GM19455 (cell line): ENCODE results near the gene TNKS1BP1.
"Not testable (repeated sequence)": the region's sequence is repeated elsewhere in the genome, so short reads cannot be mapped to it uniquely, and the experiment has no call there.

ENCODE experiments used
- ATAC-seq: cut with Tn5 transposase; IDR thresholded peaks from one replicate; pipeline ENCODE4 v1.9.1; 2021; ENCODE audit not compliant: unreplicated experiment

The TNKS1BP1 gene

DNA sequence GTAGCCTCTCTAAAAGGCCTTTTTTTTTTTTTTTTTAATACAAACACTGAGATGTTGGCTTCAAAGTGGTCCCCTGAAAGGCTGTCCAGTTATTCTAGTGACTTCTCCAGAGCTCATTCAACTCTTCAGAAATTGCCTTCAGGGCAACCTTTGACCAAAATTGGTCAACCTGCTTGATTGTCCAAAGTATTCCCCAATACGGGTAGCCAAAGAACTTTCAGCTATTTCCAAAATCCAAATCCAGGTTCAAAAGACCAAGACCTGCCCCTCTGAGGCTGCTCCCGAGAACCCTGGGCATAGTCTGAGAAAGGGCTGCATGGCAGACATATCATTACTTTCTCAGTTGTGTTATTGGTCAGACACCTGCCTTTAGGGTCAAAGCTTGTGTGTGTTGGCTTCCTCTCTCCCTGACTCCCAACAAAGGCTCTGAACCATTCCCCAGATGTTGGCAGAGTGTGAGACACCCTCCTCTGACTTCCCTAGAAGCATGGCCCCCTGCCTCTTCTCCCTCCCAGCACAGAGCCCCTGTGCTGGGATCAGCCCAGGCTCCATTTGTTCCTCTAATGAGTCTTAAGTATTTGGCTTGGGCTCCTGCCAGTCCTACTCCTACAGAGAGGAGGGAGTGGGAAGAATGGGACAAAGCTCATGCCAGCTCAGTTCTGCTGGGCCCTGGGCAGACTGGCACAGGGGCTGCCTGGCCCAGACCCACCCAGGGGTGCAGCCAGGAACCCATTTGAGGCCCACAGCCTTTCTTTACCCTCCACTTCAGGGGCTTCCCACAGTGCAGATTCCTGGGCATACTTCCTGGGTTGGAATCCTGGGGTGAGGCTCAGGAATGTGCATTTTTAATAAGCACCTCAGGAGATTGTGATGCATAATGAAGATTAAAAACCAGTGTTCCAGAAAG is 30.3 kb downstream of the TNKS1BP1 start:
- no peak for ATAC-seq

DNA sequence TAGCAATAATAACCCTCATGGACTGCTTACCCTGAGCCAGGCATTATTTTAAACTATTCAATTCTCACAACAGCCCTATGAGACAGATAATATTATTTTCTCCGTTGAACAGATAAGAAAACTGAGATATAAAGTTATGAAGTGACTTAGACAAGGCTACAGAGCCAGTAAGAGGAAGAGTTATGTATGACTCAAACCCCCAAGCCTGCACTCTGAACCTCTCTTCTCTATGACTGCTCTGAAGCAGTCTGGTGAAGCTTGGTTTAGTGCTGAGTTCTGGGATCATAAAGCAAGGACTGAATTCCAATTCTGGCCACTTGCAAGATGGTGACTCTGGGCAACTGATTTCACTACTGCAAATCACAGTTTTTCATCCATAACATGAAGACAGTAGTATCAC is 34.5 kb downstream of the TNKS1BP1 start:
- no peak for ATAC-seq

DNA sequence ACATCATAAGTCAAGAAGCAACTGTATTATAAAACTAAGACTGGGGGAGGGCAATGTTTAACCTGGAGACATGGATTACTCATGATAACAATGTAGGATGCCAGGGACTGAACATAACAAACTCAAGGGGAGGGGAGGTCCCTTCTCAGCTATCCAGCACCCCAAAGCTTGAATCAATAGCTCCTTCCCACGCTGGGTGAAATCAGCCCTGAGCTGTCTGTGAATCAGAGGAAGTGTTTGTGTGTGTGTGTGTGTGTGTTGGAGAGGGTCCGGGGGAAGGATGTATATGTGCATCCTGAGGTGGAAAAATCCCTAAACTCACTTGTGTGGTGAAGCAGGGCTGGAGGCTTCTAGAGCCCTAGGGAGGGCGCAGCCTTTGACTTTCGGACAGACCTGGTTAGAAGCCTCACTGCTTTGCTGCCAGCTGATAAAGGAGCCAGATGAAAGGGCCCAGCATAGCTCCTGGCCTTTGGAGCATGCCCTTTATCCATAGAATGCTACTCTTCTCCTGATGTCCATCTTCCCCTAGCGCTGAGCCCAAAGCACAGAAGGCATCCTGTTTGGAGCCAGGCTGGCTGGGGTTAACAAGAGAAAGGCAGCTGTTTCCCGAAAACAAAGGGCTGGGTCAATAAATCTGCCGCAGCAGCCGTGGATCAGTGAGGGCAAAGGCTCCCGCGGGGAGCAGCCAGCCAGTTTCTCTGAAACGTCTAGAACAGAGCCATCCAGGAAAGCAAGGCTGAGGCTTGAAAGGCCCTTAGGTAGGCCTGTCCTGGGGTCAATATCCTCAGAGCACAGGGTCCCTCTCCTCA is 35.8 kb downstream of the TNKS1BP1 start:
- no peak for ATAC-seq

DNA sequence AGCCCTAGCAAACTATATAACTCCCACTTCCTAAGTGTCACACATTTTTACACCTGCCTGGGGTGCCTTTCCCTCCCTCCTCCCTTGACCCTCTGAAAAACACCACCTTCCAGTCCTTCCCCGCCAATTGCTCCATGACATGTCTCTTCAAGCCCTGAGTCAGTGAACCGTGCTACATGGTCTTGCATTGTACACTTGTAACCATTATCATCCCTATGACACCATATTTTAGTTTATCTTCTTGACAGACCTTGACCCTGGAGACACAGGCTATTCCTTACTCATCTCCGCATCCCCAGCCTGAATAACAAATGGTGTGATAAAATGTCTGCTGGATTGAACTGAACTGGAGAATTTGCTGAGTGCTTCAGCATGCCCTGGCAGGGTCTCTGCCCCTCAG is 36.9 kb downstream of the TNKS1BP1 start:
- no peak for ATAC-seq

DNA sequence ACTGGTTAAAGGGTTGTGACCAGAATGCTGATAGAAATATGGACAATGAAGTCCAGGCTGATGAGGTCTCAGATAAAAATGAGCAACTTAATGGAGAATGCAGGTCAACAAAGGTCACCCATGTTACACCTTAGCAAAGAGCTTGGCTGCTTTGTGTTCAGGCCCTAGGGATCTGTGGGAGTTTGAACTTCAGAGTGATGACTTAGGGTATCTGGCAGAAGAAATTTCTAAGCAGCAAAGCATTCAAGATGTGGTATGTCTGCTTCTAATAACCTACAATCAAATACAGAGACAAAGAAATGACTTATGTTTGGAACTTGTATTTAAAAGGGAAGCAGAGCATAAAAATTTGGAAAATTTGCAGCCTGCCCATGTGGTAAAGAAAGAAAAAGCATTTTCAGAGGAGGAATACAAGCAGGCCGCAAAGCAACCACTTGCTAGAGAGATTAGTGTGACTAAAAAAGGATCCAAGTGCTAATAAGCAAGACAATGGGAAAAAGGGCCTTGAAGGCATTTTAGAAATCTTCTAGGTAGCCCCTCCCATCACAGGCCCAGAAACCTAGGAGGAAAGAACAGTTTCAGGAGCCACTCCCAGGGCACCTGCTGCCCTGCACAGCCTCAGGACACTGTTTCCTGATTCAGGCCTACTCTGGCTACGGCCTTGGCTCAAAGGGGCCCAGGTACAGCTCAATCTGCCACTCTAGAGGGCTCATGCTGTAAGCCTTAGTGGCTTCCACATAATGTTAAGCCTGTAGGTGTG is 41.3 kb downstream of the TNKS1BP1 start:
- no peak for ATAC-seq

DNA sequence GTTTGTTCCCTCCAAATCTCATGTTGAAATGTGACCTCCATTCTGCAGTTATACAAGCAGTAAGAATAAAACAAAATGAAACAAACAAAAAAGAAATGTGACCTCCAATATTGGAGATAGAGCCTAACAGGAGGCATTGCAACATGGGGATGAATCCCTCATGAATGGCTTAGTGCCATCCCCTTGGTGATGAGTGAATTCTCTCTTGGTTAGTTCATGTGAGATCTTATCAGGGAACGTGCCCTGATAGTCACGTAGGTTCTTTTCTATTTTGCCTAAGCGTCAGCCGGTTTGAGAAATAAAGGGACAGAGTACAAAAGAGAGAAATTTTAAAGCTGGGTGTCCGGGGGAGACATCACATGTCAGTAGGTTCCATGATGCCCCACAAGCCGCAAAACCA is 43.2 kb downstream of the TNKS1BP1 start:
- not testable (repeated sequence) for ATAC-seq

DNA sequence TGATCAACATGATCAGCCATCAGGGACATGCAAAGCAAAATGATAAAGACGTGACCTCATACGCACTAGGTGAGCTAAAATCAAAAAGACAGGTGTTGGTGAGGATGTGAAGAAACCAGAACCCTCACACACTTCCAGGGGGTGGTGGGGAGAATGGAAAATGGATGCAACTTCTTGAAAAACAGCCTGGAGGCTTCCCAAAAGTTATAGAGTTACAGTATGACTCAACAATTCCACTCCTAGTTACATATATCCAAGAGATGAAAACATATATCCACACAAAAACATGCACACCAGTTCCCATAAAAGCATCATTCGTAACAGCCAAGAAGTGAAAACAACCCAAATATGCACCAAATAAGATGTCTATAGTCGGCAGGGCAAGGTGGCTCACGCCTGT is 45.6 kb downstream of the TNKS1BP1 start:
- no peak for ATAC-seq

DNA sequence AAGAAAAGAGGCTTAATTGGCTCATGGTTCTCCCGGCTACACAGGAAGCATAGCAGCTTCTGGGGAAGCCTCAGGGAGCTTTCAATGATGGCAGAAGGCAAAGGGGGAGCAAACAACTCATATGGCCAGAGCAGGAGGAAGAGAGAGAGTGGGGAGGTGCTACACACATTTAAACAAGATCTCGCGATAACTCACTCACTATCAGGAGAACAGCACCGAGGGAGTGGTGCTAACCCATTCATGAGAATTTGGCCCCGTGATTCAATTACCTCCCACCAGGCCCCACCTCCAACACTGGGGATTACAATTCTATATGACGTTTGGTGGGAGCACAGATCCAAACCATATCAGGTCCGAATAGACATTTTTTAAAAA is 46.0 kb downstream of the TNKS1BP1 start:
- no peak for ATAC-seq

DNA sequence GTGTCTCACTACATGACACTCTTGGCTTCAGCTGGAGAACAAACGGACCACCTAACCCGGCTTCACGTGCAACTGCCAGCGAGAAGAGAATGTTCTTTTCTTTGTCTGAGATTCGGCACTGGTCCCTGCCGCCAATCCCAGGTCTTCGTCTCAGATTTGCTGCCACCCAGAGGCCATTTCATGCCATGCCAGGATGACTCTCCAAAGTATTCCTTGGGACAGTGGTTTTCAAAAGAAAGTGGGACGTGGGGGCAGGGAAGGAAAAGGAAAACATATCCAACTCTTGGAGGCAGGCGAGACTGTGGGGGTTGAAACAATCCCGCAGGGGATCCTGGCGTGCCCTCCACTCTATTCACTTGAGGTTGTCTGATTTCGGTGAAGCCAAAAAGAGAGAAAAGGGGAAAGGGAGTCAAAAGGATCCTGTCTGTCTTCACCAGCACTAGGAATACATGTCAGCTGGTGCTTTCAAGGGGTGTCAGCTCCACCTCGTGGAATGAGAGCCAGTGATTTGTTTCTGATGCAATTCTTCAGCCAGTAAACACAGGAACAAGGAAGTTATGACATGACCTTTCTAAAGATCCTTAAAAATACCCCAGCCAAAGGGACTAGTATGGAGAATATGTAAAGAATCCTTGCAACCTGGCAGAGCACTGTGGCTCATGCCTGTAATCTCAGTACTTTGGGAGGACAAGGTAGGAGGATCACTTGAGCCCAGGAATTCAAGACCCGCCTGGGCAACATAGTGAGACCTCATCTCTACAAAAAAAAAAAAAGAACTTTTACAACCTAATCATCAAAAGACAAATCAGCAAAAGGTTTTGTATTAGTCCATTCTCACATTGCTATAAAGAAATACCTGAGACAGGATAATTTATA is 46.7 kb downstream of the TNKS1BP1 start:
- no peak for ATAC-seq

DNA sequence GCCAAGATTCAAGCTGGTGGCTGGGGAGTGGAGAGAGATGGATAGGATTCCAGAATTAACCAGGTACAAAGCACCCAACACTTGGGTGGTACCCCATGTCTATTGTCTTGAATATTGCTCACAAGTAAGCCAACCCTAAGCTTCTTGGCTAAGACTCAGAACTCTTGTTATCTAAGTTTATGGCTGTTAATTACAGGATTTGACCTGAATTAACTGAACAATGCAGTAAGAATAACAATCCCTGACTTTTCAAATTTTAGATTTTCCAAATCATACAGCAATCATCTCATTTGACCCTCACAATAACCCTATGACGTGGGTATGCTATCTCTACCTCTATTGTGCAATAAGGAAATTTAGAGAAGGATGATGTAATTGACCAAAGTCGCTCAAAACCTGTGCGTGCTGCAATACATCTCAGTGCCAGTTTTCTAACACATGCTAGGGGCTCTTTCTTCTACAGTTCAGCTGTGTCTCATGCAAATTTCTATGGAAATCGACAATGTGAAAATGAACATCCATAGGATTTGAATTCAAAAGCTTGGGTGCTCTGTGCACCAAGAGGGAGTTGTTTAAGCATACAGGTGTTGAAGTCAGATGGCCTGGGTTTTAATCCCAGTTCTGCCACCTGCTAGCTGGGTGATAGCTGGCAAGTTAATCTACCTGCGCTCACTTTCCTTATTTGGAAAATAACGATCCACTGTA is 47.6 kb downstream of the TNKS1BP1 start:
- ATAC-seq: no peak

DNA sequence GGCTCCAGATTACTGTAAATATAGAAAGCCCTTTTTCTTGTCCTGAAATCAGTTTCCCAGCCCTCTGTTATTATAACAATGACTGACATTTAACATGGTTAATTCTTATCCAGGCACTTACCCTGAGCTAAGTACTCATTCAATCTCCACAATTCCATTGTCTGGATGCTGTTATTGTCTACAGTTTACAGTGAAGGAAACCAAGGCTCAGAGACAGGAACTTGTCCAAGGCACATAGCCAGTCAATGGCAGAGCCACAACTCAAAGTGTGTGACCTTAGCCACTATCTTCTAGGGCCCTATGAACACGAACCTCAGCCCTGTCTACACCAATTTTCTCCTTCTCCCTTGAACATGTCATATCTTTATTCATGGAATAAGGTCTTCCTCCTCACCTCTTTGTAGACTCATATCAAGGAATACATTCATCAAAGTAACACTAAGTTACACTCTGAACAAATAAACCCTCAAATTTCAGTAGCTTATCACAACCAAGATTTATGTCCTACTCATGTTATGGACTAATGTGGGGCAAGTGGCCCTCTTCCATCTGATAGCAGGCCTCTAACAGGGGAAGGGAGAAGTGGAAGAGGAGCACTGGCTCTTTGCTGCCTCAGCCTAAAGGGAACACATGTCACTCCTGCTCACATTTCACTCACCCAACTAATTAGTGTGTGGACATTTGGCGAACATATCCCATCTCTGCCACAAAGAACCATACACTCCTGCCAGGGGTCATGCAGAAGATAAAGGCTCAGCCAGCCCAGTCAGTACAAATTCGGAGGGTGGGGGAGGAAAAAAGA is 48.4 kb downstream of the TNKS1BP1 start:
- ATAC-seq: no peak

DNA sequence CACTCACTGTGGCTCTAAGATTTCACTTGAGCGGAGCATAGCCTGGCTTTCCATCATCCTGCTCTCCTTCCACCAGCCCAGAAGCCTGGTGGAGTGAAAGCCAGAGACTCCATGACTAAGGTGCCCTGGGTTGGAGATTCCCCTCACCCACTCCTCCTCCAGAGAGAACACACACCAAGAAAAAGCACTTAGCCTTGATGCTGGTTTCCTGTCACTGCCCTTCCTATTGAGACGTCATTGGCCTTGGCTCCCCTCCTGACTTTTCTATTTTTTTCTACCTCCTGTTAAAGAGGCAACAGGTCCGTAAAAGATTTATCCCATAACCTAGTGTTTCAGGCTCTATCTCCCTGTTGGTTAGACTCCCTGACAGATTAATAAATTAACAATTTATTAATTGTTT is 49.2 kb downstream of the TNKS1BP1 start:
- ATAC-seq: no peak

DNA sequence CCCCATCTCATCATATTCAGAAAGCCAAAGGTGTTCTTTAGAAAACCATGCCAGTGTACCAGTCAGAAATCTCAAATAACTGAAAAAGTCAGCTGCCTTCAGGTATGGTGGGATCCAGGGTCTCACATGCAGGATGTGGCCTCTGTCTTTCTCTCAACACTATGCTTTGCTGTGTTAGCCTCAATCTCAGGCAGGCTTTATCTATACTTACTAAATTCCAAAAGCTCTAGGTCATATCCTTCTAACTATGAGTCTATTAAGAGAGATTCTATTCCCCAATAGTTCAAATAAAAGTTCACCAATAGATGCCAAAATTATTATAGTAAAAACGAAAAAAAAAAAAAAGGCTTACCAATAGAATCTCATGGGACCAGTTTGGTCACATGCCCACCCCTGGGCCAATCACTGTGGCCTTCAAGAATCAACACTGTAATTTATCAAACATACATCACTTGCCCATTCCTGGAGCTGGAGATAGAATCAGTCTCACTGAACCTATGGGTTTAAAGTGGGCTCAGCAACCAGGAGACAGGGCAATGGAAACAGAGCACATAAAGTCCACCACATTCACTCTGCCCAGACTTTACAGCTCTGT is 49.8 kb downstream of the TNKS1BP1 start:
- ATAC-seq: no peak

DNA sequence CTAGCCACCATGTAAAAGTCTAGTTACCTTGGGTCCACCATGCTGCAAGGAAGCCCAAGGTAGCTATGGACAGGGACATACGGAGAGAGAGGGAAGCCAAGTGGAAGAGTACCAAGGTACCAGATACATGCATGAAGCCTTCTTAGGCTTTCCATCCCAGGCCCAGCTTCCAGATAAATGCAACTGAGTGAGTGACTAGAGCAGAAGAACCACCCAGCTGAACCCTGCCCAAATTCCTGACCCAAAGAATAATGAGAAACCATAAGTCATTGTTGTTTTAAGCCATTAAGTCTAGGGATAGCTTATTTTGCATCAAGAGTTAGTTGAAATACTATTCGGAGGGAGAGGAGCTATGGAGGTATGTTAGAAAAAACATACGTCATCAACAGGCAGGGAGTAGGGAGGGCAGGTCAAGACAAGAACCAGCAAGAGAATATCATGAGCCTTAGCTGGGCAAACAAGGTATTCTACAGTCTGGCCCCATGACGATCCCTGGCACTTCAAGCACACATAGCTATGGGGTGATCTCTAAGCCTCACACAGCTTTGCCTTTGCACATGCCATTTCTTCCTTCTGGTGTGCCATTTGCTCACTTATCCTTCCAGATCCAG is 51.2 kb downstream of the TNKS1BP1 start:
- ATAC-seq: no peak

DNA sequence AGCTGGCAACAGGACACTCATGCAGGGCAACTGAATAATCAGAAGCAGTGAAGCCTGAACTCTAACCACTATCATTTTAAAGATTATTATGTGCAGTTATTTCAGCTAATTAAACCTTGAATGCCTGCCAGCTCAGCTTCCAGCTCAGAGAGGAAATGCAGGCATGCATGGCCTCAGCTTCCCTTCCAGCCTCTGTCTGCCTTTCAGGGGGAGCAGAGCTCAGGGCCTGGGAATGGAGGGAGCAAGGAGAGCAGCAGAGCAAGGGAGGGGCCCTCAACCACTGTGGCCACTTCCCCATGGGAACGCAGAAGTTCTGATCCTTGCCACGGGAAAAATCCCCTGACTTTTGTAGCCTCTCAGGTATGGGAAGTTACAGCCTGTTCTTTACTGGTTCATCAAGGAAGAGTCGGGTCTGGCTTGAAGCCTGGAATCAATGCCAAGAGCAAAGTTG is 55.2 kb downstream of the TNKS1BP1 start:
- no peak for ATAC-seq

DNA sequence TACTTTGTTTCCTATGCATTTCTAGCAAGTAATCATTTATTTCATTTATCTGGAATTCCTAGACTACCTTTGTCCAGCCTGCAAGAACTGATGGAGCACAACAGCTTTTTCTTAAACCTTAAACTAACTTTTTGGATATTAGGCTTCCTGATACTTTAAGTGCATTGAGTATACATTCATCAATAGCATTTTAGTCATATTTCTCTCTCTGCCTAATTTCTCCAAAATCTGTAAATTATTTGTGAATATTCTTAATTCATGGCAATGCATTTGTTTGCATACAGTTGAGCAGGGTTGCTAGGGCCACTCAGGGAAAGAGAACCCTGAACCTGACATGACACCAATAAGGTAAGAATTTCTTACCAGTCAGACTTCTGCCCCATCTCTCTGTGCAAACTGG is 58.6 kb downstream of the TNKS1BP1 start:
- ATAC-seq: no peak

DNA sequence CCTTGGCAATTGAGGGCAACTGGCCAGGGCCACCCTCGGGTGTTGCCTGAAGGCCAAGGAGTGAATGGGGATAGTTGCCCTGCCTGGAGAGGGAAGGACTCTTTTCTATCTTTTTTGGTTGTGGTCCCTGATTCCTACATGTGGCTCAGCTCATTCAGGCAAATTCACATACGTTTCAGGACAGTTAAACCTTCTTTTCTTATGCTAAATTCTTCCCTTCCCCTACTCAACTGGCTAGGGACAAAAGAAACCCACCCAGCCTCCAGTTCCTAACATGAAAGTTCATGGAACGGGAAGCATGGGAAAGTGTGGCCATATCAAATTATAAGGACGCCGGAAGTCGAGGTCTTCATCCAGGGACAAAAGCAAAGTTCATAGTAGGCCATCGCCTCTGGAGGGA is 61.4 kb downstream of the TNKS1BP1 start:
- no peak for ATAC-seq

DNA sequence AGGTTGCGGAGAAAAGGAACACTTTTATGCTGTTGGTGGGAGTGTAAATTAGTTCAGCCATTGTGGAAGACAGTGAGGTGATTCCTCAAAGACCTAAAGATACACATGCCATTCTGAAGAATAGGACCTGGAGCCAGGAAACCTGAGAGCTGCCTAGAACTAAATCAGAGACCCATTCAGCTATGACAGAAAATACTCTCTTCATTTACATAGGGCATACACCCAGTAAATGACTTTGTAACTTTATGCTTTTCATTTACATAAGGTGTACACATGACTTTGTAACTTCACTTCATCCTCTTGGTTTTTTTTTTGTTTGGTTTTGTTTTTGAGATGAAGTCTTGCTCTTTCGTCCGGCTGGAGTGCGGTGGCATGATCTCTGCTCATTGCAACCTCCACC is 62.6 kb downstream of the TNKS1BP1 start:
- no peak for ATAC-seq
